MCF 10A (cell line): ENCODE measurements around the gene CIAO2B. TPM values are rescaled to one million over a fixed set of nuclear protein-coding genes. Genes with fewer than 3 reads are reported as not detected.

Experiments
- BruUV-seq: library from RNA; stranded (reverse); fragments of 400-500 nt; replicated peaks from 2 replicates; lab custom pipeline; 2021; lab: Mats Ljungman, UMichigan
- CTCF ChIA-PET: fragments of 300-600 bp; sonication (Branson Sonifier 250); formaldehyde crosslinking; extraction: SDS; loops from one replicate; lab custom pipeline; 2021; ENCODE audit warnings: antibody characterized with exemption, inconsistent platforms; lab: Yijun Ruan, JAX
- POLR2A ChIA-PET: fragments of 300-600, 350-650 bp; sonication (Branson Sonifier 250); formaldehyde crosslinking; extraction: SDS; loops from one replicate; lab custom pipeline; 2020; ENCODE audit warnings: antibody characterized with exemption, inconsistent platforms; lab: Yijun Ruan, JAX
- DNase-seq: peaks from one replicate; pipeline ENCODE4 v3.0.0-alpha.2; 2018; ENCODE audit not compliant: unreplicated experiment
- H3K27ac Mint-ChIP-seq: one replicate; pipeline ENCODE4 v1.8.0; 2022; ENCODE audit warnings: mild to moderate bottlenecking, low read depth, mixed read lengths; ENCODE audit not compliant: unreplicated experiment
- H3K27me3 Mint-ChIP-seq: one replicate; pipeline ENCODE4 v1.8.0; 2022; ENCODE audit warnings: mixed read lengths; ENCODE audit not compliant: insufficient read depth, unreplicated experiment
- H3K36me3 Mint-ChIP-seq: one replicate; pipeline ENCODE4 v1.8.0; 2022; ENCODE audit warnings: mild to moderate bottlenecking, moderate library complexity, mixed read lengths; ENCODE audit not compliant: insufficient read depth, unreplicated experiment
- H3K4me1 Mint-ChIP-seq: one replicate; pipeline ENCODE4 v1.8.0; 2022; ENCODE audit warnings: mixed read lengths; ENCODE audit not compliant: insufficient read depth, unreplicated experiment
- H3K4me3 Mint-ChIP-seq: one replicate; pipeline ENCODE4 v1.8.0; 2022; ENCODE audit warnings: mild to moderate bottlenecking, moderate library complexity, mixed read lengths; ENCODE audit not compliant: unreplicated experiment
- H3K9me3 Mint-ChIP-seq: one replicate; pipeline ENCODE4 v1.8.0; 2022; ENCODE audit warnings: mixed read lengths; ENCODE audit not compliant: unreplicated experiment
- intact Hi-C: fragments of 100-400 bp; cut with micrococcal nuclease; formaldehyde crosslinking; loops from 2 replicates; pipeline ENCODE4 v1.14.1; 2022
- total RNA-seq: library from RNA; stranded (reverse); gene quantifications from 2 replicates; pipeline ENCODE4 v1.2.3, GENCODE V29; 2022
- TF ChIP-seq, protein P1 (sequence below): fragments of 200-600 bp; IDR thresholded peaks from one replicate; pipeline ENCODE4 v1.8.0; 2022; ENCODE audit warnings: antibody characterized with exemption, mild to moderate bottlenecking; ENCODE audit not compliant: unreplicated experiment

CIAO2B gene
- total RNA-seq, 1 experiment from 2014 or later = 133 TPM

DNA sequence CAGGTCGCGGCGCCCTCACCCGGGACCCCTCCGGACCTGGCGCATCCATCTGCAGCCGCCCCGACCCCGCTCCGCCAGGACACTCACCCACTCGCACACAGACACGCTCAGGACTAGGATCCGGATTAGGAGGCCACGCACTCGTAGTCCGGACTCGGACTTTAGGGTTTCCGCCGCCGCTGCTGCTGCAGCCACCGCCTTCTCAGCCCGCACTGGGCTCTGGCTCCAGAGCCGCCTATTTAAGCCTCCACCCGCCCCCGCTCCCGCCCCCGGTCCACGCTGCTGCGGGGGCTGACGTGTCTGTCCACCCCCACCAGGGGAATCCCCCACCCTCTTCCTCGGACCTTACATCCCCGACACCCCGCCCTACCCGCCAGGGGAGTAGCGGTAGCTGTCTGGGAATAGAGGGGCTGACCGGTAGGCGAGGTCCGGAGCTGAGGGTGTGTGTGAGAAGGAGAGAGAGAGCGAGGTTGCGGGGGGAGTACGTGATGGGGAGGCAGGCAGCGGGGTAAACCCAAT lies 8.8 kb downstream of the CIAO2B start, which contains the start of gene RRAD:
RRAD (minus strand) TSS at position 214 of the 519 bp plus-strand sequence. CDS start 356 bp downstream, outside the sequence.
- TF ChIP-seq, protein P1, sequence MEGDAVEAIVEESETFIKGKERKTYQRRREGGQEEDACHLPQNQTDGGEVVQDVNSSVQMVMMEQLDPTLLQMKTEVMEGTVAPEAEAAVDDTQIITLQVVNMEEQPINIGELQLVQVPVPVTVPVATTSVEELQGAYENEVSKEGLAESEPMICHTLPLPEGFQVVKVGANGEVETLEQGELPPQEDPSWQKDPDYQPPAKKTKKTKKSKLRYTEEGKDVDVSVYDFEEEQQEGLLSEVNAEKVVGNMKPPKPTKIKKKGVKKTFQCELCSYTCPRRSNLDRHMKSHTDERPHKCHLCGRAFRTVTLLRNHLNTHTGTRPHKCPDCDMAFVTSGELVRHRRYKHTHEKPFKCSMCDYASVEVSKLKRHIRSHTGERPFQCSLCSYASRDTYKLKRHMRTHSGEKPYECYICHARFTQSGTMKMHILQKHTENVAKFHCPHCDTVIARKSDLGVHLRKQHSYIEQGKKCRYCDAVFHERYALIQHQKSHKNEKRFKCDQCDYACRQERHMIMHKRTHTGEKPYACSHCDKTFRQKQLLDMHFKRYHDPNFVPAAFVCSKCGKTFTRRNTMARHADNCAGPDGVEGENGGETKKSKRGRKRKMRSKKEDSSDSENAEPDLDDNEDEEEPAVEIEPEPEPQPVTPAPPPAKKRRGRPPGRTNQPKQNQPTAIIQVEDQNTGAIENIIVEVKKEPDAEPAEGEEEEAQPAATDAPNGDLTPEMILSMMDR = no peak
- Mint-ChIP-seq H3K4me3 (no peak within 1 kb of the TSS), H3K9me3 (no peaks in the 10 kb centered on the region), H3K36me3 (peaks cover 8% of the 10 kb centered on the region), H3K4me1 (peaks cover 36% of the 10 kb centered on the region), H3K27ac (peak within 1 kb of the TSS; percentile 69), H3K27me3 (no peaks in the 10 kb centered on the region)
- DNase-seq = no peak
- intact Hi-C loops = no loop called here
- no TSS peak for BruUV-seq
- CTCF ChIA-PET = interaction anchor here (4.1 kb wide), 1 partner anchor 30 kb away, joined by 62 read pairs; no protein-coding TSS in a partner anchor
- POLR2A ChIA-PET = no interaction called here

- no peak overlapping the region for H3K4me3 Mint-ChIP-seq
- BruUV-seq = no TSS peak
- TF ChIP-seq, protein P1 = no peak
- no peaks in the 10 kb centered on the region for H3K27me3 Mint-ChIP-seq
- intact Hi-C loops = no loop called here
- H3K4me1 Mint-ChIP-seq = peaks cover 36% of the 10 kb centered on the region
- H3K9me3 Mint-ChIP-seq = no peaks in the 10 kb centered on the region
- no peak overlapping the region for H3K27ac Mint-ChIP-seq
- CTCF ChIA-PET = interaction anchor here (0.5 to 2.2 kb wide), 2 partner anchors 12 to 30 kb away, joined by 4 to 8 read pairs; no protein-coding TSS in a partner anchor
- POLR2A ChIA-PET = interaction anchor here (1.0 kb wide), 1 partner anchor 30 kb away, joined by 3 read pairs; no protein-coding TSS in a partner anchor
- H3K36me3 Mint-ChIP-seq = peaks cover 8% of the 10 kb centered on the region
- DNase-seq = no peak
Observed at GRCh38 chr16:66924527-66925321, 9.5 kb downstream of the CIAO2B start.

DNA sequence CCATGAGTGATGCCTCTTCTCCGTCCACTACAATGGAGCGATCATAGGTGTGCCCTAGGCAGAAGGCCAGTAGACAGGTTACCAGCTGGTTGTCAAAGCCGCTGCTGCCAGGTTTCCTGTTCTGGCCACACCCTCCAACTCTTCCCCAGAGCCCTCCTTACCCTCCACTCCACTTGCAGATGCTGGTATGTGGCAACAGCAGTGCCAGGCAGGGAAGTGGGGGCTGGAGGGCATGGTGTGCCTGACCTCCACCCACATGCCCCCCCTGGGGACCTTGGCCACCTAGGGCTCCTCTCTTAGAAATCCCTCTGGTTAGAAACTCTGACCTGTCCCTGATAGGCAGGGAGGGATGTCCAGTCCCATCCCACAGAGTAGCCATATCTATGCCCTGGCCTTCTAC lies 10.3 kb downstream of the CIAO2B start:
- Mint-ChIP-seq H3K4me3 (no peak overlapping the region), H3K9me3 (no peaks in the 10 kb centered on the region), H3K27ac (peak overlapping the region; percentile 35), H3K4me1 (peaks cover 39% of the 10 kb centered on the region), H3K36me3 (peaks cover 8% of the 10 kb centered on the region), H3K27me3 (no peaks in the 10 kb centered on the region)
- intact Hi-C loops = no loop called here
- ChIA-PET CTCF (interaction anchor here (0.5 to 2.2 kb wide), 3 partner anchors 29 to 189 kb away, joined by 3 to 8 read pairs (median 3); no protein-coding TSS in a partner anchor), POLR2A (interaction anchor here (0.6 to 1.0 kb wide), 2 partner anchors 21 to 29 kb away, joined by 3 read pairs; no protein-coding TSS in a partner anchor)
- no TSS peak for BruUV-seq
- TF ChIP-seq, protein P1 = no peak
- peak; percentile 41 for DNase-seq

DNA sequence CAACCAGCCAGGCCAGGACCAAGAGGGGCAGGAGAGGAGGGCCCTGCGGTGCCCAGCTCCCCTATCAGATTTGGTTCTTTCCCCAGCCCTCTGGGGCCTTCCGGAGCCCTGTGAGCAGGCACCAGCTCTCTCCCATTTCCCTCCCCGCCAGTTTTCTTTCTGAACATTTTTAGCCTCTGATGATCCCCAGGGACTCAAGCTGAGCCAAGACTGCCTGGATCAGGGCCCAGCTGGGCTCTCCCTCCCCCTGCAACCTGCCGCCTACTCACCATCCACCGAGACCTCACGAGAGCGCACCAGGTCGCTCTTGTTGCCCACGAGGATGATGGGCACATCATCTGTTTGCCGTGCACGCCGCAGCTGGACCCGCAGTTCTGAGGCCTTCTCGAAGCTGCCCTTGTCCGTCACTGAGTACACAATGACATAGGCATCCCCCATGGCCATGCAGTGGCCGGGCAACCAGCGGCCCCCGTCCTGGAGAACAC lies 10.9 kb downstream of the CIAO2B start:
- H3K9me3 Mint-ChIP-seq = no peaks in the 10 kb centered on the region
- no TSS peak for BruUV-seq
- H3K27me3 Mint-ChIP-seq = no peaks in the 10 kb centered on the region

More for the DNA sequence above, 10.9 kb downstream of the CIAO2B start:
- no peak overlapping the region for H3K4me3 Mint-ChIP-seq
- ChIA-PET CTCF (interaction anchor here (0.5 to 2.2 kb wide), 3 partner anchors 29 to 190 kb away, joined by 3 to 8 read pairs (median 3); no protein-coding TSS in a partner anchor), POLR2A (interaction anchor here (0.6 kb wide), 1 partner anchor 20 kb away, joined by 3 read pairs; no protein-coding TSS in a partner anchor)
- peak; percentile 38 for DNase-seq
- peaks cover 33% of the 10 kb centered on the region for H3K4me1 Mint-ChIP-seq
- H3K27ac Mint-ChIP-seq = no peak overlapping the region
- TF ChIP-seq, protein P1 = no peak
- peaks cover 8% of the 10 kb centered on the region for H3K36me3 Mint-ChIP-seq
- intact Hi-C loops = no loop called here
